ENCODE data around the gene GPR137B.
"Not testable (repeated sequence)": the region's sequence is repeated elsewhere in the genome, so short reads cannot be mapped to it uniquely, and the experiment has no call there.

The GPR137B gene

GRCh38 chr1:236181059-236181458 is 38.7 kb downstream of the GPR137B start:
- TF ChIP-seq, protein P1, sequence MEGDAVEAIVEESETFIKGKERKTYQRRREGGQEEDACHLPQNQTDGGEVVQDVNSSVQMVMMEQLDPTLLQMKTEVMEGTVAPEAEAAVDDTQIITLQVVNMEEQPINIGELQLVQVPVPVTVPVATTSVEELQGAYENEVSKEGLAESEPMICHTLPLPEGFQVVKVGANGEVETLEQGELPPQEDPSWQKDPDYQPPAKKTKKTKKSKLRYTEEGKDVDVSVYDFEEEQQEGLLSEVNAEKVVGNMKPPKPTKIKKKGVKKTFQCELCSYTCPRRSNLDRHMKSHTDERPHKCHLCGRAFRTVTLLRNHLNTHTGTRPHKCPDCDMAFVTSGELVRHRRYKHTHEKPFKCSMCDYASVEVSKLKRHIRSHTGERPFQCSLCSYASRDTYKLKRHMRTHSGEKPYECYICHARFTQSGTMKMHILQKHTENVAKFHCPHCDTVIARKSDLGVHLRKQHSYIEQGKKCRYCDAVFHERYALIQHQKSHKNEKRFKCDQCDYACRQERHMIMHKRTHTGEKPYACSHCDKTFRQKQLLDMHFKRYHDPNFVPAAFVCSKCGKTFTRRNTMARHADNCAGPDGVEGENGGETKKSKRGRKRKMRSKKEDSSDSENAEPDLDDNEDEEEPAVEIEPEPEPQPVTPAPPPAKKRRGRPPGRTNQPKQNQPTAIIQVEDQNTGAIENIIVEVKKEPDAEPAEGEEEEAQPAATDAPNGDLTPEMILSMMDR (IDR thresholded peaks at IDR 0.05; ENCODE audit: low read depth, low read length, missing control alignments) = no peak
- no peak overlapping the region for H3K4me3 ChIP-seq (ENCODE audit: low read depth, low read length)
- DNase-seq (ENCODE audit: low read depth) = no peak

DNA sequence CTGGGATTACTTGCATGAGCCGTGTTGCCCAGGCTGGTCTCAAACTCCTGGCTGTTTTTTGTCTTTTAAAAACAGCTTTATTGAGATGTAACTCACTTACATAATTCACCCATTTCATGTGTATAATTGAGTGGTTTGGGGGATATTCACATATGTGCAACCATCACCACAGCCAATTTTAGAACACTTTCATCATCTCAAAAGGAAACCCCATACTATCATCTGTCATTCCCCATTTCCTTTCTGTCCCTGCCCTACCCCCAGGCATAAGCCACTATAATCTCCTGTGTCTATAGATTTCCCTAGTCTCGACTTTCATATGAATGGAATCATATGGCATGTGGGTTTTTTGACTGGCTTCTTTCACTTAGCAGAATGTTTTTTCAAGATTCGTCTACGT is 43.3 kb downstream of the GPR137B start:
- DNase-seq (ENCODE audit: low read depth) = no peak
- TF ChIP-seq, protein P1 (IDR thresholded peaks at IDR 0.05; ENCODE audit: low read depth, low read length, missing control alignments) = no peak

GRCh38 chr1:236186471-236186870 is 44.1 kb downstream of the GPR137B start:
- not testable (repeated sequence) for DNase-seq (ENCODE audit: low read depth); H3K4me3 ChIP-seq (ENCODE audit: low read depth, low read length)

More for the DNA sequence above, 43.3 kb downstream of the GPR137B start:
- H3K4me3 ChIP-seq (ENCODE audit: low read depth, low read length) = no peak overlapping the region

- DNase-seq (ENCODE audit: low read depth); H3K4me3 ChIP-seq (ENCODE audit: low read depth, low read length): not testable (repeated sequence)
Observed at GRCh38 chr1:236188084-236188483, 45.7 kb downstream of the GPR137B start.

GRCh38 chr1:236193184-236193583 is 50.8 kb downstream of the GPR137B start:
- no peak overlapping the region for H3K4me3 ChIP-seq (ENCODE audit: low read depth, low read length)
- TF ChIP-seq, protein P1 (IDR thresholded peaks at IDR 0.05; ENCODE audit: low read depth, low read length, missing control alignments) = no peak
- no peak for DNase-seq (ENCODE audit: low read depth)

GRCh38 chr1:236200925-236201324 is 58.6 kb downstream of the GPR137B start:
- TF ChIP-seq, protein P1 (IDR thresholded peaks at IDR 0.05; ENCODE audit: low read depth, low read length, missing control alignments) = no peak
- DNase-seq (ENCODE audit: low read depth) = no peak
- no peak overlapping the region for H3K4me3 ChIP-seq (ENCODE audit: low read depth, low read length)

GRCh38 chr1:236201786-236202185 is 59.4 kb downstream of the GPR137B start:
- TF ChIP-seq, protein P1 (IDR thresholded peaks at IDR 0.05; ENCODE audit: low read depth, low read length, missing control alignments) = no peak
- H3K4me3 ChIP-seq (ENCODE audit: low read depth, low read length) = no peak overlapping the region
- DNase-seq (ENCODE audit: low read depth) = no peak

DNA sequence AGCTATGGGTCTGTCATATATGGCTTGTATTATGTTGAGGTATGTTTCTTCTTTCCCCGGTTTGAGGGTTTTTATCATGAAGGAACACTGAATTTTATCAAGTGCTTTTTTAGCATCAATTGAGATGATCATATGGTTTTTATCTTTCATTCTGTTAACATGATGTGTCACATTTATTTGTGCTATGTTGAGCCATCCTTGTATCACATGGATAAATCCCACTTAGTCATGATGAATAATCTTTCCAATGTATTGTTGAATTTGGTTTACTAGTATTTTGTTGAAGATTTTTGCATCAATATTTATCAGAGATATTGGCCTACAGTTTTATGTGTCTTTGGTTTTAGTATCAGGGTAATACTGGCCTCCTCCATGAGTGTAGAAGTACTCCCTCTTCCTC is 61.7 kb downstream of the GPR137B start:
- TF ChIP-seq, protein P1 (IDR thresholded peaks at IDR 0.05; ENCODE audit: low read depth, low read length, missing control alignments) = no peak

More for the DNA sequence above, 61.7 kb downstream of the GPR137B start:
- H3K4me3 ChIP-seq (ENCODE audit: low read depth, low read length) = no peak overlapping the region
- DNase-seq (ENCODE audit: low read depth) = no peak
